Jurkat, Clone E6-1 (cell line): ENCODE results near the gene GPR6. TPM values are rescaled to one million over a fixed set of nuclear protein-coding genes. Genes with fewer than 3 reads are reported as not detected.

Source experiments
- DNase-seq: peaks from one replicate; pipeline ENCODE4 v3.0.0-alpha.2; 2011; ENCODE audit warnings: low read depth, low spot score
- H3K4me3 ChIP-seq: 2 replicates; pipeline ENCODE4 v1.5.1; 2011; ENCODE audit warnings: mild to moderate bottlenecking, low read length, control low read depth, moderate library complexity
- polyA plus RNA-seq: library from polyadenylated mRNA; unstranded; fragments of >200 nt; gene quantifications from one replicate; pipeline ENCODE4 v1.2.1, GENCODE V29; 2012; ENCODE audit warnings: missing spikeins; ENCODE audit not compliant: insufficient read length, insufficient read depth

GPR6 gene, protein sequence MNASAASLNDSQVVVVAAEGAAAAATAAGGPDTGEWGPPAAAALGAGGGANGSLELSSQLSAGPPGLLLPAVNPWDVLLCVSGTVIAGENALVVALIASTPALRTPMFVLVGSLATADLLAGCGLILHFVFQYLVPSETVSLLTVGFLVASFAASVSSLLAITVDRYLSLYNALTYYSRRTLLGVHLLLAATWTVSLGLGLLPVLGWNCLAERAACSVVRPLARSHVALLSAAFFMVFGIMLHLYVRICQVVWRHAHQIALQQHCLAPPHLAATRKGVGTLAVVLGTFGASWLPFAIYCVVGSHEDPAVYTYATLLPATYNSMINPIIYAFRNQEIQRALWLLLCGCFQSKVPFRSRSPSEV
- polyA plus RNA-seq: not detected

DNA sequence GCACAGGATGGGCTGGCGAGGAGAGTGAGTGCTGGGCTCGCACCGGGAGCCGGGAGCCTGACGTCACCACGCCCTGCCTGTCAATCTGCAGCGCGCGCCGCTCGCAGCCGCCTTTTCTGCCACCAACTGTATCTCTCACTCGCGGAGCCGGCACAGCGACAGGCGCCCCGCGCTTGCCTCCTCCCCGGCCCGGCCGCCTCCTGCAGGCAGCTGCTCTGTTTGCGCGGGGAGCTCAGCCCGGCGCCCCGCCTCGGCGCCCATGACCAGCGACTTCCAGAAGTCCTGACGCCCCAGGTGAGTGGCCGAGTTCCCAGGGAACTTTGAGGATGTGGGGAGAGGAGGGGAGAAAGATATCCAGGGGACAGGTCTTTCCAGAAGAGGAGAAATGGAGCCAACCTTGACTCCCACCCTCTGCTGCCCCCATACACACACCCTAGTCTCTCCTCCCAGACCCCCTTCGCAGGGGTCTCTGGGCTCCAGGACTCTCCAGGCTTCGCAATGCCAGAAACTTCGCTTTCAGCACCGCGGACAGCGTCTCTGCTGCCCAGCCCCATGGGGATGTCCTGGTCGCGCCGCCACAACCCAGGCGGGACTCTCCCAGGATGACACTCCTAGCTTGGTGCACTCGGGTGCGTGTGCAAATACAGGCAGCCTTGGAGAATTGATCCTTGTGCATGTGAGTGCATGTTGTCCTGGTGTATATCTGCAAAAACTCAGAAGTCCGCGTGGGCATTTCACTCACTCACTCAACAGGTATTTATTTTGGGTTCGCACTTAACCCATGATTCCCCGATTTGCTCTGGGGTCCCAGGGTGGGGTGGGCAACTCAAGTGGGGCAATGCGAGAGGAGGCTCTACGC, at the start of gene GPR6:
Gene GPR6 (plus strand): TSS at position 138 of the 859 bp plus-strand sequence. CDS start 802 bp downstream, outside the sequence.
- no peak for DNase-seq
- no peak within 1 kb of the TSS for H3K4me3 ChIP-seq

DNA sequence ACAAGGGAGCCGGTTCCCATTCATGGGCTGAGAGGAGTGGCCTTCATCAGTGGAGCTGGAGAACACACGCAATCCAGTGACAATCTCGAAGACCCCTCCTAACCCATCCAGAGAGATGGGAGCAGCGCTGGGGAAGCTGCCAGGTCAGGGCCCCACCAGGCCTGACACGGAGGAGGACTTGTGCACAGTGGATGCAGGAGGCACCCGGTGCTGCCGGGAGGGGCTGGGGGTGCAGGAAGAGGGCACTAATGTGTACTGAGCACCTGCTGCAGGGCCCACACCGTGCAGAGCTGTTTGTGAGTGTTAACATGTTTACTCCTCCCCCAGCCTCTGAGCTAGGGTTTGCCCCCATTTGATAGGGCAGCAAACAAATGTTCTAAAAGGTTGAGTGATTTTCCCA, 43.8 kb upstream of the GPR6 start:
- no peak for DNase-seq
- no peak overlapping the region for H3K4me3 ChIP-seq

DNA sequence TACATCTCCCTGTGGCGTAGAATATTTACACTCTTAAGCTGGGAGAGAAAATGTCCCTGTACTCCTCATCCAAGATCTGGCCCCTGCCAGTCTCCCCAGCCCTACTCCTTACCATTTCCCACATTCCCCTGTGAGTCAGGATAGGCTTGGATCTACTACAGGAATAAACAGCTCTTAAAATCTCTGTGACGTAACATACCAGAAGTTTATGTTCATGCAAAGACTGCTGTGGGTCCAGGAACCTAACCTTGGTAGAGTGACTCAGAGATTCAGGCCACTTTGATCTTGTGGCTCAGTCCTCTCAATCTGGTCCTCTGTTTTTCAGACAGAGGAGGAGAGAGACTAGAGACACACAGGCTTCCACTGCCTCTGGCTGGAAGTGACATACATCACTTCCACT, 38.5 kb upstream of the GPR6 start:
- H3K4me3 ChIP-seq: no peak overlapping the region
- no peak for DNase-seq

DNA sequence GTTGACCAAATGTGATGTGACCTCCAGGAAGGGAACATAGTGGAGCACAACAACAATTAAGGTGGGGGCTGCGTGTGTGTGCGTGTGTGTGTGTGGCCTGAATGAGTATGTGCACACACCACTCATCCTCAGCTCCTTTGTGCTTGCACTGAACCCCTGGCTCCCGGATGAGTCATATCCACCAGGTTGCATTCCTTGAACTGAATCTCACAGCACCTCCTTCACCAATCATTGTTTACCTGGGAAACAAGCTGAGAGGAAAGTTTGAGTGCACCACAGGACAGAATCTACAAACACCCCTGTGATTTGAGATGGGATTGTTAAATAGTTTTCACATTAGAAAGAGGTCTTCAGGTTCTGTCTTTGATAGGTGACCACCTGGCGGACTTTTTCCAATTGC, 33.7 kb upstream of the GPR6 start:
- DNase-seq: no peak
- no peak overlapping the region for H3K4me3 ChIP-seq

DNA sequence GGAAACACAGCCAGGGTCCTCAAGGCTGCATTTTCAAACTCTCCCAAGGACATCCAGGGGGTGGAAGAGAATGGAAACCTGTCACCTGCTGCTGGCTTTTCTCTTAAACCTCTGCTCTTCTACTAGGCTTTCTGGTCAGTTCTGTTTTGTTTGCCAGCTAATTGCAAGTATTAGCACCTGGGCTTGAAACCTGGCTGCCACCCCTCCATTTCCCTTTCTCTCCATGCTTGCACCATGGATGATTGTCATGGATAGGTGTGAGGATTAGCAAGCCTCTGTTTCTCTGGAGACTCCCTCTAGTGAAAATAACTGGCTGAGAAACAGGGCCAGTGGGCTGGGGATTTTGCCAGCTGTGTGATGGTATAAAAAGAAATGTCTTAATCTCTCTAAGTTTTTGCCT, 33.0 kb upstream of the GPR6 start:
- no peak overlapping the region for H3K4me3 ChIP-seq
- DNase-seq: no peak

DNA sequence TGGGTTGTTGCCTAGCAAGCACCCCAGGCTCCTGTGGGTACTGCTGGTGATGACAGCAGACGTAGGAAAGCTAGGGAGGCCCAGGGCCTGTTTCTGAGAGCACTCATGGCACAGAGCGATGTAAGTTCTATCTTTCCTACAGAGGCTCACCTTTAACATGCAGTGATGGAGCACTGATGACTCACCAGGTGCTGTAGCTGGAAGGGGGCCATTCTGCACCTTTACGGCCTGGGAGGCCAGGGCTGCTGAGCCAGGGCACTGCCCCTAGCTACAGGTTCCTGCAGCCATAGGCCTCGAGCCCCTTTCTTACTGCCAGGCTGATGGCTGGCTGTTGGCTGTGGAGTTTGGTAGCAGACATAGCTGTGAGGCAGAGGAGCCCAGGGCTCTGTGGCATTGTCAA, 31.1 kb upstream of the GPR6 start:
- DNase-seq: no peak
- H3K4me3 ChIP-seq: no peak overlapping the region

DNA sequence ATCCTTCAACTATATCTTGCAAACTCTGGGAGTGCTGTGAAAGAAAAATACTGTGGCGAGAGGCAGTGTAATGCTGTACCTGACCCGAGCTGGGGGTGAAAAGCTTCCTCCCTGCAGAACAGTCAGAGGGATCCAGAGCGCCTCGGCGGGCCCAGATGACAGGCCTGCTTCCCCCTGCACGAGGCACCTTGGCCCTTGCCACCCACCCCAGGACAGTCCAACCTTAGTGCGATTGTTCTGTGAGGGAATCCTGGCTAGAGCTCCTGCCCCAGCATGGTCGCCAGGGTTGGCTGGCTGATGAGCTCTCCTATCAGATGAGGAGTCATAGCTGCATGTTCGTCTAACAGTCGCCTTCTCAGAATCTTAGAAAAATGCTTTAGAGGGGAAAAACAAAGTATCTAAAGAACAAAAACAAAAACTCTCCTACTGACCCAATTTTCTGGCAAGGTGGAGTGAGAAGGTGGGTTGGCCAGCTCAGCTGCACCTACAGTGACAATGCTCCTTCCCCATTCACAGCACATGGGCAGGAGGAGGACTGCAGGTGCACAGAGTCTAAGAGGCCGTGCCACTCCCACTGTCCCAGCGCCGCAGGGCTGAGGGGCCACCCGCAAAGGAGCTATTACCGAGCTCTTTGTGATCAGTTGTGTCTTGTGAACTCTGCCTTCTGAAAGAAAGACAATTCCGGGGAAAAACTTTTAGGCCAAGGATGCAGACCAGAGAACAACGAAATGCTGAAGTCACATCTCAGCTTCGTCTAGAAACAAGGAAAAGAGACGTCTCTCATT, 28.6 kb upstream of the GPR6 start:
- no peak for DNase-seq
- no peak overlapping the region for H3K4me3 ChIP-seq

DNA sequence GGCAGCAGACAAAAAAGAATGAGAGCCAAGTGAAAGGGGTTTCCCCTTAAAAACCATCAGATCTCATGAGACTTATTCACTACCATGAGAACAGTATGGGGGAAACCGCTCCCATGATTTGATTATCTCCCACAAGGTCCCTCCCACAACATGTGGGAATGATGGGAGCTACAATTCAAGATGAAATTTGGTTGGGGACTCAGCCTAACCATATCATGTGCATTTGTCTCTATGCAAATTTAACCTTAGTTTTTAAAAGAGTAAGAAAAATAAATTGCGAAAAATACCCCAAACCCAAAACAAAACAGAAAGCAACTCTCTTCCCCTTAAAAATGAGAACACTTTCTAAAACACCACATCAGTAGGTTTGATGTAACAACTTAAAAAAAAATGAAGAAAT, 22.6 kb upstream of the GPR6 start:
- DNase-seq: no peak
- no peak overlapping the region for H3K4me3 ChIP-seq

DNA sequence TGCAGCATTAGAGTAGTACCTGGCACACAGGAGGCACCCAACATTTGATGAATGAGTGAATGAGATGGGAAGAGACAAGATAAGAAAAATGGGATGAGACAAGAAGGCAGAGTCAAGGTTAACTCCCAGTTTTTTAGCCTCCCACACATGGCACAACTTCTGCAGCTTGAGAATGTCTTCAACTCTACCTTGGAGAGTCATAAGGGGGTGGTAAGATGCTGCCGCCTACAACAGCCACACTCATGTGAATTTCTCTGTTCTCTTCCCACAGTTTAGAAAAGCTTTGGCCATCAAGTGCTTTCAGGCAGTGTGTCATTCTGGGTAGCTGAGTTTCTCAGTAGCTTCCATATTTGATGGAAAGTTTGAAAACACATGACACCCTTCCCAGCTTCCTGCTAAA, 19.5 kb upstream of the GPR6 start:
- H3K4me3 ChIP-seq: no peak overlapping the region

DNA sequence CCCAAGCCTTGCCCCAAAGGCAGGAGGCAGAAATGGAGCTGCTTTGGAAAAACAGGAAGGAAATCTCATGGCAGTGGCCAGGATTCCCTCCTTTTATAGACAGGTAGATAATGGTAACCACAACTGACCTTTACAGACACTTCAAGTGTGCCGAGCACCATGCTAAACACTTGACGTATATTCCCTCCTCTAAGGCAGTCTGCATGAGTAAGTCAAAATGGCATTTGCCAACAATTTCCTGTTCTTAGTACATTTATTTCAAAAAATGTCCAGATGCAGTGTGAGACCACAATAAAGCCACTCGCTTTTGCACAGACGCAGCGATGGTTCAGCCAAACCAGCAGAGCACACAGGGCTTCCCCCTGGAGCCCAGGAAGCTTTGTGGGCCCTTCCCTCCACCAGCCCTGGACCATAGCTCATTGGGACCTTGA, 16.5 kb upstream of the GPR6 start:
- peak; percentile 8 for DNase-seq
- H3K4me3 ChIP-seq: no peak overlapping the region

More for the DNA sequence above, 19.5 kb upstream of the GPR6 start:
- DNase-seq: no peak

DNA sequence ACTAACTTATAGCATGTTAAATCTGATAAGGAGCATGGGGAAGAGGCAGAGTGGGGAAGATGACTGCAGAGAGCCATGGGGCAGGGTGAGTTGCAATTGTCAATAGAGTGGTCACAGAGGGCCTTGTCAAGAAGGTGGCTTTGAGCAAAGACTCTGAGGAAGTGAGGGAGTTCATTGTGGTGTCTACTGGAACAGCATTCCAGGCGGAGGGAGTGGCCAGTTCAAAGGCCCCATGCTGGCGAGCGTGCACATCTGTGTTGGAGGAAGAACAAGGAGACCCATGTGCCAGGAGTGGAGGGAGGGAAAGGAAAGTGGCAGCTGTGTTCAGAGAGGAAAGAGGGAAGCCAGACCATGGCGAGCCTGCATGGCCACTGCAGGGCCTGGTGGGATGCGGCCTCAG, 15.8 kb upstream of the GPR6 start:
- H3K4me3 ChIP-seq: no peak overlapping the region
- DNase-seq: no peak

DNA sequence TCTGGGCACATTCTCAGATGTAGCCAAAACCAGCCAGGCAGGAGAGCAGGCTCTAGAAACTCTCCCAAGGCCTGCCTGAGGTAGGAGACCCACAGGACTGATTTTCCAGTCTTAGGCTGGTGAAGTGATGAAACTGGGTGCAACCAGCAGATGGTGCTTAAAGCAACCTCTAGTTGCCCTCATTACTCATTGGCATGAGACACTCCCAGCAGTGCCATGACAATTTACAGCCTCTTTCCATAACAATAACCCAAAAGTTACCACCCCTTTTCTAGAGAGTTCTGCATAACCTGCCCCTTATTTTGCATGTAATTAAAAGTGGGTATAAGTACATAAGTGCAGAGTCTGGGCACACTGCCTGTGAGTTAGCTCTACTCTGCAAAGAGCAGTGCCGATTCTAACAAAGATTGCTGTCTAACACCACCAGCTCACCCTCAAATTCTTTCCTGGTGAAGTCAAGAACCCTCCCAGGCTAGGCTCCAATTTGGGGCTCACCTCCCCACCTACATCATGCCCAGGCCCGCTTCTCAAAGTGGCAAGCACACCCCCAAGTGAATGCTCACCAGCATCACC, 14.4 kb upstream of the GPR6 start:
- no peak for DNase-seq
- no peak overlapping the region for H3K4me3 ChIP-seq

DNA sequence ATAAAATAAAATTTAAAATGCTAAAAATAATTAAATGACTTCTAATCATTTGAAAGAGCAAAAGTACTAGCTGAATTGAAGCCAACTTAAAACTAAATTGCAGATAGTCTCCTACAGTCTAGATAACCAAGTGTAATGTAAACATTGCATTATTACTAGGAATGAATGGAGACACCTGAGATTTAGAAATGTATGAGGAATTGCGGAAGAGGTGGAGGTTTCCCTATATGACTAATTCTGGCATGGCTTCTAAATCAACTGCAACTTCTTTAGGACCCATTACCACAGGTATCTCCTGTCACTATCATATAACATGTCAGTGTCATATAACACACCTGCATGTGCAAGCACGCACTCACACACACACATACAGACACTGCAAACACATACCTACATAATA, 13.2 kb upstream of the GPR6 start:
- no peak for DNase-seq
- no peak overlapping the region for H3K4me3 ChIP-seq

DNA sequence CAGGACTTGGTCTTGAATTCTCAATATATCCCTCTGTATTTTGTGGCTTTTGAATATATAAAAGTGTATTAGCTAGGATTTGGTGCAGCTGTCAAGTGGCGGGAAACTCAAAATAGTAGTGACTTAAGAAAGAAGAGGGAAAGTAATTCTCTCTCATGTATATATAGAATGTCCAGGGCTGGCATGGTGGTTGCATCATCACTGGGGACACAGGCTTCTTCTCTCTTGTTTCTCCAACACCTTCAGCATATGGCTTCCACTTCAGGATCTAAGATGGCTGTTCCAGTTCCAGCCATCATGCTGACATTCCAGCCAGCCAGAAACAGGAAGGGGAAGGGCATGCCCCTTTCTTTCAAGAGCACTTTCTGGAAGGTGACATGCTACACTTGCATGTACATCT, 11.8 kb upstream of the GPR6 start:
- H3K4me3 ChIP-seq: no peak overlapping the region
- DNase-seq: no peak

DNA sequence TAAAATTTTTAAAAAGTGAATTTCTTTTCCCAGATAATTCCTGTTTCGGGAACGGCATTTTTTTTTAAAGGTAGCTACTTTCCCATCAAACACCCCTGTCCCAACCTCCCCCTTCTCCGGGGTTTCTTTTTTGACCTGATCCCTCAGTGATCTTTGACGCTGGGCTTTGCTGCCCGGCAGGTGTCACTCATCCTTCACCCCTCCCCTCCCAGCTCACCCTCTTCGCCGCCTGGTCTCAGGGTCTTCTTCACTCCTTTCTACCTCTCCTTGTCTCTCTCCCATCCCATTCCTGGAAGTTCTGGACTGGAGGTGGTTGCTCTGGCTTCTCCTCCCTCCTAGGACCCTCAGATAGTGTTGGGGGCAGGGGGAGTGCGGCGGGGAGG, 329 bp upstream of the GPR6 start:
- DNase-seq: no peak
- H3K4me3 ChIP-seq: no peak overlapping the region

DNA sequence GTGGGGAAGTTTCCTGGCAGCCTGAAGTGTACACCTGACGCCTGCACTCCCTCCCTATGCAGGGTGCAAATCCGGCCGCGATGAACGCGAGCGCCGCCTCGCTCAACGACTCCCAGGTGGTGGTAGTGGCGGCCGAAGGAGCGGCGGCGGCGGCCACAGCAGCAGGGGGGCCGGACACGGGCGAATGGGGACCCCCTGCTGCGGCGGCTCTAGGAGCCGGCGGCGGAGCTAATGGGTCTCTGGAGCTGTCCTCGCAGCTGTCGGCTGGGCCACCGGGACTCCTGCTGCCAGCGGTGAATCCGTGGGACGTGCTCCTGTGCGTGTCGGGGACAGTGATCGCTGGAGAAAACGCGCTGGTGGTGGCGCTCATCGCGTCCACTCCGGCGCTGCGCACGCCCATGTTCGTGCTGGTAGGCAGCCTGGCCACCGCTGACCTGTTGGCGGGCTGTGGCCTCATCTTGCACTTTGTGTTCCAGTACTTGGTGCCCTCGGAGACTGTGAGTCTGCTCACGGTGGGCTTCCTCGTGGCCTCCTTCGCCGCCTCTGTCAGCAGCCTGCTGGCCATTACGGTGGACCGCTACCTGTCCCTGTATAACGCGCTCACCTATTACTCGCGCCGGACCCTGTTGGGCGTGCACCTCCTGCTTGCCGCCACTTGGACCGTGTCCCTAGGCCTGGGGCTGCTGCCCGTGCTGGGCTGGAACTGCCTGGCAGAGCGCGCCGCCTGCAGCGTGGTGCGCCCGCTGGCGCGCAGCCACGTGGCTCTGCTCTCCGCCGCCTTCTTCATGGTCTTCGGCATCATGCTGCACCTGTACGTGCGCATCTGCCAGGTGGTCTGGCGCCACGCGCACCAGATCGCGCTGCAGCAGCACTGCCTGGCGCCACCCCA, 1.2 kb downstream of the GPR6 start:
- no peak overlapping the region for H3K4me3 ChIP-seq
- no peak for DNase-seq

DNA sequence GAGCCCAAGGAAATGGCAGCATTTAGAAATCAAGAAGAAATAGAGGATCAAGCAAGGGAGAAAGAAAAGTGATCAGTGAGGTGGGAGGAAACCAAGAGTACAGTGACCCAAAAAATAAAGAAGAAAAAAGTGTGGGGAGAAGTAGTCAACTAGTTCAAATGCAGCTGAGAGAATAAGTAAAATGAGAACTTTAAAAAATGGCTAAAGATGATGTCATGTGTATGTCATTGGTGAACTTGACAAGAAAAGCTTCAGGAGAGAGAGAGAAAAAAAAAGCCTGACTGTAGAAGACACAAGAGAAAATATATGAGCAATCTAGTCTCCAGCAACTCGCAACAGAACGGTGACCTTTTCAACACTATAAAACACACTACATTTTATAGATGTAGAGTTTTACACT, 6.3 kb downstream of the GPR6 start:
- no peak for DNase-seq
- no peak overlapping the region for H3K4me3 ChIP-seq

DNA sequence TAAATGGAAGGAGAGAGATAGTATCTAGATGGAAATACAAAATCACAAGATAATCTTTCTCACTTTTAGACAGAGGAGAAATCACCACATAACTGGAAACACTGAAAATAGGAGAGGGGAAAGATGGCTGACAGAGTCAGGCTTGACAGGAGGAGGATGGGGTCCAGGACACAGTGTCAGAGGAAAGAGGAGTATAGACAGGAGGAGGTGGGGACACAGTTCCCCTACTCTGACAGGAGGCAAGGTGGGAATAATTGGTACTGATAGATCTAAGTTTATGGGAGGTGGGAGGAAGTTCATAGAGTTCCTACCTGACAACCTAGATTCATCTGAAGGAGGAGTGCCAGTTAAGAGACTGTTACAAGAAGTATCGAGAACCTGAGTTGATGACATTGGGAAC, 9.1 kb downstream of the GPR6 start:
- H3K4me3 ChIP-seq: no peak overlapping the region
- DNase-seq: no peak
